ENCODE results near the gene SORD.

The SORD gene

DNA sequence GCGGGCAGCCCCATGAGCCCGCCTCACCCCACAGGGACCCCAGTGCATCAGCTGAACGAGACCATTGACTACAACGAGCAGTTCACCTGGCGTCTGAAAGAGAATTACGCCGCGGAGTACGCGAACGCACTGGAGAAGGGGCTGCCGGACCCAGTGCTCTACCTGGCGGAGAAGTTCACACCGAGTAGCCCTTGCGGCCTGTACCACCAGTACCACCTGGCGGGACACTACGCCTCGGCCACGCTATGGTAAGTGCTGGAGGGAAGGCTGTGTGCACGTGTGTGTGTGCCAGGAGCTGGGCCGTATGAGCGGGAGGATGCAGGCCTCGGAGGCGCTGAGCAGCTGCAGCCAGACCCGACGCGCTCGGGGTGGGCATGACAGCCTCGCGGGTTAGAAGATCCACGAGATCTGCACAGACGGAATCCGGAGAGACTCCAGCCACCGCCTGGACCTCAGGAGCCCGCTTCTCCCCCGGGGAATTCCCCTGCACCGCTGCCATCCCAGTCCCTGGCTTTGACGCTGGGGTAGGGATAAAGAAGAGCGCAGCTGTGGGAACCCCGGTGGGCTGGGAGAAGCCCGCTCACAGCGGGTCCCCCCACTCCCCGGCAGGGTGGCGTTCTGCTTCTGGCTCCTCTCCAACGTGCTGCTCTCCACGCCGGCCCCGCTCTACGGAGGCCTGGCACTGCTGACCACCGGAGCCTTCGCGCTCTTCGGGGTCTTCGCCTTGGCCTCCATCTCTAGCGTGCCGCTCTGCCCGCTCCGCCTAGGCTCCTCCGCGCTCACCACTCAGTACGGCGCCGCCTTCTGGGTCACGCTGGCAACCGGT, 93.7 kb downstream of the SORD start:
- peaks cover 97% of the 10 kb centered on the region for H3K27me3 ChIP-seq (ENCODE audit: control insufficient read depth, insufficient read depth, low read length)
- H3K9me3 ChIP-seq (ENCODE audit: control insufficient read depth, insufficient read depth, low read length): no peaks in the 10 kb centered on the region
- no peak overlapping the region for H3K9ac ChIP-seq (ENCODE audit: low read depth, low read length)

DNA sequence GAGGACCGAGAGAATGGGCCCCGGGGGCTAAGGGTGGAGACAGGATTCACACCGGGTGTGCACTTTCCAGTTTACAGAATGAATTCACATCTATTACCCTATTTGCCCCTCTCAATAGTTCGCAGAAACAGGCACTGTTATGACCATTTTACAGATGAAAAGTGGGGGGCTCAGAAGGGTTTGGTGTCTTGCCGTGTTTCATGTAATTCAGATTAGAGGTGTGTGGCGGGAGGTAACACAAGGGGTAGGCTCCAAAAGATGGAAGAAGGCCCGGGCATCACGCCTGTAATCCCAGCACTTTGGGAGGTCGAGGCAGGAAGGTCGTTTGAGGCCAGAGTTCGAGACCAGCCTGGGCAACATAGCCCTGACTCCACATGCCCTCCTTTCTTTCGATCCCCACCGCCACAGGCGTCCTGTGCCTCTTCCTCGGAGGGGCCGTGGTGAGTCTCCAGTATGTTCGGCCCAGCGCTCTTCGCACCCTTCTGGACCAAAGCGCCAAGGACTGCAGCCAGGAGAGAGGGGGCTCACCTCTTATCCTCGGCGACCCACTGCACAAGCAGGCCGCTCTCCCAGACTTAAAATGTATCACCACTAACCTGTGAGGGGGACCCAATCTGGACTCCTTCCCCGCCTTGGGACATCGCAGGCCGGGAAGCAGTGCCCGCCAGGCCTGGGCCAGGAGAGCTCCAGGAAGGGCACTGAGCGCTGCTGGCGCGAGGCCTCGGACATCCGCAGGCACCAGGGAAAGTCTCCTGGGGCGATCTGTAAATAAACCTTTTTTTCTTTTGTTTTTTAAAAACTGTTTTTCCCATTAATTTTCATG, 94.5 kb downstream of the SORD start:
- Histone ChIP-seq H3K4me3 (ENCODE audit: low read depth, low read length) (peak overlapping the region; percentile 48), H3K4me1 (ENCODE audit: control insufficient read depth, insufficient read depth, low read length) (no peaks in the 10 kb centered on the region), H3K9ac (ENCODE audit: low read depth, low read length) (no peak overlapping the region), H3K9me3 (ENCODE audit: control insufficient read depth, insufficient read depth, low read length) (no peaks in the 10 kb centered on the region), H3K27me3 (ENCODE audit: control insufficient read depth, insufficient read depth, low read length) (peaks cover 92% of the 10 kb centered on the region), H3K36me3 (ENCODE audit: control insufficient read depth, insufficient read depth, low read length) (no peaks in the 10 kb centered on the region)

More for the DNA sequence above, 93.7 kb downstream of the SORD start:
- Histone ChIP-seq H3K4me3 (ENCODE audit: low read depth, low read length) (peak overlapping the region; percentile 48), H3K36me3 (ENCODE audit: control insufficient read depth, insufficient read depth, low read length) (no peaks in the 10 kb centered on the region), H3K4me1 (ENCODE audit: control insufficient read depth, insufficient read depth, low read length) (no peaks in the 10 kb centered on the region)

DNA sequence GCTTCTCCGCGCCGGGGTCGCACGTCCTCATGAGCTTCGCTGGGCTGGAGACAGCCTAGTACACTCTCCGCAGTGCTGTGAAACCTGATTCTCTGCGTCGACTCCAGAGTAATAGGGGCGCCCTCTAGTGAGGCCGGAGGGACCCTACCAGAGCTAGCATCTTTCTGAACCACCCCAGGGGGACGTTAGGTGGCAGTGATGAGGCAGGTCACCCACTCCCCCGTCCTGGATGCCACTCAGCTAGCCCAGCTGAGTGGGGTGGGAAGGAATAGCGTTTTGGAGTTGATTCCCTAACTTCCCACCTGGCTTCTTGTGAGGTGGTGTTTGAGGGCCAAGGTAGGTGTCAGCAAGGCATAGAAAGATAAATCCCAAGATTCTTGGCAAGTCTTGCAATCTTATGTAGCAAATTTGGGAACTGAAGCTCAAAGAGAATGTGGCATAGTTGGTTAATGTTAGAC, 95.2 kb downstream of the SORD start:
- no peaks in the 10 kb centered on the region for H3K9me3 ChIP-seq (ENCODE audit: control insufficient read depth, insufficient read depth, low read length)
- H3K9ac ChIP-seq (ENCODE audit: low read depth, low read length): no peak overlapping the region
- no peaks in the 10 kb centered on the region for H3K4me1 ChIP-seq (ENCODE audit: control insufficient read depth, insufficient read depth, low read length)
- peaks cover 92% of the 10 kb centered on the region for H3K27me3 ChIP-seq (ENCODE audit: control insufficient read depth, insufficient read depth, low read length)
- H3K36me3 ChIP-seq (ENCODE audit: control insufficient read depth, insufficient read depth, low read length): no peaks in the 10 kb centered on the region
- peak overlapping the region; percentile 48 for H3K4me3 ChIP-seq (ENCODE audit: low read depth, low read length)

- H3K4me1 ChIP-seq (ENCODE audit: control insufficient read depth, insufficient read depth, low read length): no peaks in the 10 kb centered on the region
- H3K27me3 ChIP-seq (ENCODE audit: control insufficient read depth, insufficient read depth, low read length): peaks cover 92% of the 10 kb centered on the region
- H3K36me3 ChIP-seq (ENCODE audit: control insufficient read depth, insufficient read depth, low read length): no peaks in the 10 kb centered on the region
- H3K9ac ChIP-seq (ENCODE audit: low read depth, low read length): no peak overlapping the region
- H3K4me3 ChIP-seq (ENCODE audit: low read depth, low read length): no peak overlapping the region
- H3K9me3 ChIP-seq (ENCODE audit: control insufficient read depth, insufficient read depth, low read length): no peaks in the 10 kb centered on the region
Measured at GRCh38 chr15:45118996-45119395, 96.0 kb downstream of the SORD start.

GRCh38 chr15:45120081-45120972, 97.3 kb downstream of the SORD start:
- Histone ChIP-seq H3K4me3 (ENCODE audit: low read depth, low read length) (no peak overlapping the region), H3K27me3 (ENCODE audit: control insufficient read depth, insufficient read depth, low read length) (peaks cover 92% of the 10 kb centered on the region), H3K9ac (ENCODE audit: low read depth, low read length) (no peak overlapping the region), H3K4me1 (ENCODE audit: control insufficient read depth, insufficient read depth, low read length) (no peaks in the 10 kb centered on the region), H3K36me3 (ENCODE audit: control insufficient read depth, insufficient read depth, low read length) (no peaks in the 10 kb centered on the region), H3K9me3 (ENCODE audit: control insufficient read depth, insufficient read depth, low read length) (no peaks in the 10 kb centered on the region)

DNA sequence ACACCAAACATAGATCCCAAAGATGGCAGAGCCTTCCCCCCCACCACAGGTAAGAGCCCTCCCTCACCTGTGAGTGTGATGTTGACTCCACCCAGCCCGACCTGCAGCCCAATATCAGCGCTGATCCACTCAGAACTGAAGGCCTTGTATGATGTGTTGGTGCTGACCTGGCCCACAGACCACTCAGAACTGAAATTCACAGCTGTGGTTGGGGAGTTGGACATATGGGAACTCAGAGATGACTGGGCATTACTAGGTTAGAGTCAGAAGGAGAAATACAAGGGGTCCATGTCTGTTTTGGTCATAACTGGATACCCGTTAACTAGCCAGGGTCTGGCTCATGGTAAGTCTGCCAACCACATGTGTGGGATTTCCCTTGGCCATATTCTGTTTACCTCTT, 98.0 kb downstream of the SORD start:
- H3K9ac ChIP-seq (ENCODE audit: low read depth, low read length): no peak overlapping the region
- no peaks in the 10 kb centered on the region for H3K36me3 ChIP-seq (ENCODE audit: control insufficient read depth, insufficient read depth, low read length)
- H3K9me3 ChIP-seq (ENCODE audit: control insufficient read depth, insufficient read depth, low read length): no peaks in the 10 kb centered on the region
- H3K27me3 ChIP-seq (ENCODE audit: control insufficient read depth, insufficient read depth, low read length): peaks cover 92% of the 10 kb centered on the region
- H3K4me3 ChIP-seq (ENCODE audit: low read depth, low read length): no peak overlapping the region
- H3K4me1 ChIP-seq (ENCODE audit: control insufficient read depth, insufficient read depth, low read length): no peaks in the 10 kb centered on the region

GRCh38 chr15:45121706-45122417, 98.9 kb downstream of the SORD start:
- Histone ChIP-seq H3K4me3 (ENCODE audit: low read depth, low read length) (no peak overlapping the region), H3K36me3 (ENCODE audit: control insufficient read depth, insufficient read depth, low read length) (no peaks in the 10 kb centered on the region), H3K27me3 (ENCODE audit: control insufficient read depth, insufficient read depth, low read length) (peaks cover 92% of the 10 kb centered on the region), H3K9me3 (ENCODE audit: control insufficient read depth, insufficient read depth, low read length) (no peaks in the 10 kb centered on the region), H3K9ac (ENCODE audit: low read depth, low read length) (no peak overlapping the region), H3K4me1 (ENCODE audit: control insufficient read depth, insufficient read depth, low read length) (no peaks in the 10 kb centered on the region)

GRCh38 chr15:45122719-45123118, 99.7 kb downstream of the SORD start:
- no peaks in the 10 kb centered on the region for H3K4me1 ChIP-seq (ENCODE audit: control insufficient read depth, insufficient read depth, low read length)
- H3K36me3 ChIP-seq (ENCODE audit: control insufficient read depth, insufficient read depth, low read length): no peaks in the 10 kb centered on the region
- H3K4me3 ChIP-seq (ENCODE audit: low read depth, low read length): no peak overlapping the region
- no peaks in the 10 kb centered on the region for H3K9me3 ChIP-seq (ENCODE audit: control insufficient read depth, insufficient read depth, low read length)
- no peak overlapping the region for H3K9ac ChIP-seq (ENCODE audit: low read depth, low read length)
- peaks cover 92% of the 10 kb centered on the region for H3K27me3 ChIP-seq (ENCODE audit: control insufficient read depth, insufficient read depth, low read length)

GRCh38 chr15:45123397-45123796, 100.4 kb downstream of the SORD start:
- H3K4me3 ChIP-seq (ENCODE audit: low read depth, low read length): no peak overlapping the region

GRCh38 chr15:45126535-45127158, 103.7 kb downstream of the SORD start:
- Histone ChIP-seq H3K4me3 (ENCODE audit: low read depth, low read length) (no peak overlapping the region), H3K27me3 (ENCODE audit: control insufficient read depth, insufficient read depth, low read length) (peaks cover 93% of the 10 kb centered on the region), H3K9ac (ENCODE audit: low read depth, low read length) (no peak overlapping the region), H3K4me1 (ENCODE audit: control insufficient read depth, insufficient read depth, low read length) (no peaks in the 10 kb centered on the region), H3K9me3 (ENCODE audit: control insufficient read depth, insufficient read depth, low read length) (no peaks in the 10 kb centered on the region), H3K36me3 (ENCODE audit: control insufficient read depth, insufficient read depth, low read length) (no peaks in the 10 kb centered on the region)

More at GRCh38 chr15:45123397-45123796, 100.4 kb downstream of the SORD start:
- H3K9me3 ChIP-seq (ENCODE audit: control insufficient read depth, insufficient read depth, low read length): no peaks in the 10 kb centered on the region
- peaks cover 92% of the 10 kb centered on the region for H3K27me3 ChIP-seq (ENCODE audit: control insufficient read depth, insufficient read depth, low read length)
- H3K9ac ChIP-seq (ENCODE audit: low read depth, low read length): no peak overlapping the region
- H3K4me1 ChIP-seq (ENCODE audit: control insufficient read depth, insufficient read depth, low read length): no peaks in the 10 kb centered on the region
- H3K36me3 ChIP-seq (ENCODE audit: control insufficient read depth, insufficient read depth, low read length): no peaks in the 10 kb centered on the region
